HL-60 (cell line): Measurements from ENCODE around the gene SRD5A2.

Experiments
- CTCF ChIP-seq: IDR thresholded peaks from one replicate; pipeline ENCODE4 v1.5.1; 2011; ENCODE audit warnings: low read length, control low read depth, inconsistent platforms; ENCODE audit not compliant: insufficient read depth
- GABPA ChIP-seq: IDR thresholded peaks from 2 replicates; pipeline ENCODE4 v1.6.1; 2012; ENCODE audit warnings: low read depth
- POLR2AphosphoS5 ChIP-seq: IDR thresholded peaks from 2 replicates; pipeline ENCODE4 v1.6.1; 2012; ENCODE audit warnings: low read depth
- SPI1 ChIP-seq: IDR thresholded peaks from 2 replicates; pipeline ENCODE4 v1.6.1; 2012; ENCODE audit warnings: low read depth, mild to moderate bottlenecking, borderline replicate concordance

DNA sequence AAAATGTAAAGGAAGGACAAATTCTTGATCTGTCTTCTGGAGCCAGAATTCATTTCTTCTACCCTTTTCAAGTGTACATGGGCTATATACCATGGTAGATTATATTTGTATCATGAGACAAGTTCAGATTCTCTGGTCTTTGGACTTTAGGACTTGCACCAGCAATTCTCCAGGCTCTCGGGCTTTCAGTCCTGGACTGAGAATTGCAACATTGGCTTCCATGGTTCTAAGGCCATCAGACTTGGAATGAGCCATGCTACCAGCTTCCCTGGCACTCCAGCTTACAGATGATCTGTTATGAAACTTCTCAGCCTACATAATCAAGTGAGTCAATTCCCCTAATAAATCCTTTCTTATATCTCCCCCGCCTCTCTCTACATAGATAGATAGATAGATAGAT is 33.3 kb downstream of the SRD5A2 start:
- no peak for TF ChIP-seq CTCF
- TF ChIP-seq POLR2AphosphoS5, result no peak
- no peak for TF ChIP-seq GABPA
- no peak for TF ChIP-seq SPI1
